KBM-7 (cell line): ENCODE results near the gene RBL1.
"Not testable (repeated sequence)": the region's sequence is repeated elsewhere in the genome, so short reads cannot be mapped to it uniquely, and the experiment has no call there.

Experiments used
- DNase-seq: peaks from one replicate; pipeline ENCODE4 v3.0.0-alpha.2; 2015
- in situ Hi-C: fragments of 300-500 bp; cut with MboI; formaldehyde crosslinking; loops from 2 replicates; pipeline ENCODE4 v1.14.3; 2020; ENCODE audit warnings: low sequenced_read_pairs, low pct_unique_long_range_greater_than_20kb, mixed read lengths

RBL1 gene

GRCh38 chr20:37081717-37082289, 14.0 kb downstream of the RBL1 start:
- in situ Hi-C loops, result no loop called here
- DNase-seq, result peak; percentile 11

- no peak for DNase-seq
- in situ Hi-C loops, result no loop called here
Observed at GRCh38 chr20:37077009-37077408, 18.8 kb downstream of the RBL1 start.

GRCh38 chr20:37075932-37076685, 19.7 kb downstream of the RBL1 start:
- in situ Hi-C loops, result no loop called here
- no peak for DNase-seq

- in situ Hi-C loops, result no loop called here
- no peak for DNase-seq
Observed at GRCh38 chr20:37072293-37073196, 23.3 kb downstream of the RBL1 start.

- in situ Hi-C loops, result no loop called here
- DNase-seq, result no peak
Observed at GRCh38 chr20:37071481-37071911, 24.3 kb downstream of the RBL1 start.

- in situ Hi-C loops, DNase-seq: not testable (repeated sequence)
Observed at GRCh38 chr20:37069563-37069962, 26.2 kb downstream of the RBL1 start.

GRCh38 chr20:37066168-37066567, 29.6 kb downstream of the RBL1 start:
- DNase-seq, result no peak
- in situ Hi-C loops, result no loop called here

- no peak for DNase-seq
- in situ Hi-C loops, result no loop called here
Observed at GRCh38 chr20:37055276-37055675, 40.5 kb downstream of the RBL1 start.

- in situ Hi-C loops, result no loop called here
- DNase-seq, result no peak
Observed at GRCh38 chr20:37053230-37053950, 42.4 kb downstream of the RBL1 start.

GRCh38 chr20:37042986-37043972, 52.5 kb downstream of the RBL1 start:
- no peak for DNase-seq

GRCh38 chr20:37039366-37039765, 56.4 kb downstream of the RBL1 start:
- DNase-seq, in situ Hi-C loops: not testable (repeated sequence)

More at GRCh38 chr20:37042986-37043972, 52.5 kb downstream of the RBL1 start:
- in situ Hi-C loops, result no loop called here

GRCh38 chr20:37032077-37032476, 63.7 kb downstream of the RBL1 start:
- in situ Hi-C loops, result no loop called here
- no peak for DNase-seq

- no peak for DNase-seq
- in situ Hi-C loops, result no loop called here
Observed at GRCh38 chr20:37020636-37021035, 75.2 kb downstream of the RBL1 start.

- in situ Hi-C loops, result not testable (repeated sequence)
Observed at GRCh38 chr20:37012631-37013030, 83.2 kb downstream of the RBL1 start.

GRCh38 chr20:37011858-37012257, 83.9 kb downstream of the RBL1 start:
- in situ Hi-C loops, DNase-seq: not testable (repeated sequence)

More at GRCh38 chr20:37012631-37013030, 83.2 kb downstream of the RBL1 start:
- DNase-seq, result not testable (repeated sequence)

GRCh38 chr20:37011147-37011546, 84.7 kb downstream of the RBL1 start:
- in situ Hi-C loops, result no loop called here
- DNase-seq, result no peak

- peak; percentile 39 for DNase-seq
- in situ Hi-C loops, result no loop called here
Observed at GRCh38 chr20:37007898-37008649, 87.7 kb downstream of the RBL1 start.
